Measurements from ENCODE around the gene RNASE13.
"Not testable (repeated sequence)": the region's sequence is repeated elsewhere in the genome, so short reads cannot be mapped to it uniquely, and the experiment has no call there.

The RNASE13 gene

DNA sequence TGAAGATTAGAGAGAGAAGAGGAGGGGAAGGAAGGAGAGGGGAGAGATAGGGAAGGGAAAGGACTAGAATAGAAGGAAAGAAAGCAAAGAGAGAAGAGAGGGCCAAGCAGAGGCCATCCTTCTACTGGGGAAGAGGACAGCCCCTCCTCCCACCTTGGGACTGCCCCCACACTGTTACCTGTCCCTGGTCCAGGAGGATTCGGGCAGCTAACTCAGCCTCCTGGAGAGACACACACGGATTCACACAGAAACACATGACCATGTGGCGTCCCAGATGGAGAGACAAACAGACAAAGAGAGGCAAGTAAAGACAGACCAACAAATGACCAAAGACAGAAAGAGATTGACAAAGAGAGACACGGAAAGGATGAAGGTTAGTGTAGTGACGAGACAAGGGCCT lies 11.9 kb downstream of the RNASE13 start:
- no peak for DNase-seq (ENCODE audit: low spot score)

DNA sequence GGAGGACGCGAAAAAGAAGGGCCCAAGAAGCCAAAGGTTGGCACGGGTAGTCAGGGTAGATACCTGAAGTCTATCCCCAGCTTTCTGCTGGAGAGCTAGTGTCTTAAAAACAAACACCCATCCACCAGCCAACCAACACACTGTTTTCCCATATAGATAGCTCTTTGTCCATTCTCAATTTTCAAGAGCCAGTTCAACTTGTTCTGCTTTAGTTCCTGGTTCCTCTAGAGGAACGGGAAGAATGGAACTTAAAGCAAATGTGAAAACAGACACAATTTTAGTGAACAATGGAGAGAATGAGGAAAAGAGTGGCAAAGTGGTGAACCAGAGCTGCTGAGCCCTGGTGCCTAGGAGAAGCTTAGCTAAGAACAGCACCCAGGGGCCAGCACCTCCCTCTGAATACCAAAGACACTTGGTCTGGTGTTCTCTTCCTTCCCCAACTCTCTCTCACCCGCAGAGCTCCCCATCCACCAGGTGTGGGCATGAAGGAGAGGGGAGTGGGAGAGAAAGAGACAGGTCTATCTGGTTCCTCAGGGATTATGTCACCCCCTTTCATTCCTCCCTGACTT lies 13.5 kb downstream of the RNASE13 start:
- no peak for DNase-seq (ENCODE audit: low spot score)

DNA sequence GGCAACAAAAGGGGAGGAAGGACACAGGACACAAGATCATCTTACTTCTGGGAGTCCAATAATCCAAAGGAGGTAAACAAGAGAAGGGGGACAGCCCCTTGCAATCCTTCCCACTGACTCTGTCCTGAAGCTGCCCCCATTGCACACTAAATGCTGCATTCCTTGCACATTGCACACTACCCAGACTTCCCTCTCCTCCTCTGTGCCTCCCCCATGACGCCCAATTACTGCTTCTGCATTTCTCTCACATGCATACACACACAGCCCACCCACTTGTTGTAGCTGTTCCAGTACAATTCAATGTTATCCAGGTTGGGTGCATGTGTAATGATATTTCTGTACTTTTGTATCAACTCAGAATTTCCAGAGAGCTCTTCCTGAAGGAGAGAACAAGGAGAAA lies 15.2 kb downstream of the RNASE13 start:
- DNase-seq (ENCODE audit: low spot score): no peak

DNA sequence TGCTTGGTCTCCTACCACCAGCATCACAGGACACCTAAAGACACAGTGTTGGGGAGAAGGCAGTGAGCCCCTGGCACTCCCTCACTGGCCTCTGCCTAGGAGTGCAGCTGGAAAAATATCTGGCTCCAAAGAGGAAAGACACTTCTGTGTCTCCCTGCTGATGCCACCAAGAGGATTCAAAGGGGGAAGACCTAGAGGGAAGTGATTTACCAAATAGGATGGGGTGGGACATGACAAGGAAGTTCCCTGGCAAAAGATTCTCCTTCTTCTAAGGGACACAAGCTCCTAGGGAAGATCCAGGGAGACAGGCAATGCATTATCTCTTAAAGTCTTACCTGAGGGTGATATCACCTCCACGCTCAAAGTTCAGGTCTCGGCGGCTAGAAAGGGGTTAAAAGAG lies 15.8 kb downstream of the RNASE13 start:
- DNase-seq (ENCODE audit: low spot score): no peak

DNA sequence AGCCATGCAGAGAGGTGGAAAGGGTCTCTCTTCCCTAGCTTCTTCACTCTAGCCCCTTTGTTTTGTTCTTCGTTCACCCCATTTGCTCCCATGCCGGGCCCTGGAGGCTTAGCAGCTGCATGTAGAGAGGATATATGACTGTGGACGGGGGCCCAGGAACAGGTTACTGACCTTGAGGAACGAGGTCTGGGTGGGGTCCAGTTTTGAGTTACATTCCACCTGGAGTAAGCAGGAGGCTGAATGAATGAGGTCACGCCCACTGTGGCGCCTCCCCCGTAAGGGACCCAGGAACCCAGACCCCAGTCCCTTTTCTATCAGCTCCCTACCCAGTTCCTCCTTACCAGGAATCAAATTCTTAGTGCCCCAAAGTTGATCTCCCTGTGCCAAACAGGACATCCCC lies 16.3 kb downstream of the RNASE13 start:
- DNase-seq (ENCODE audit: low spot score): no peak

DNA sequence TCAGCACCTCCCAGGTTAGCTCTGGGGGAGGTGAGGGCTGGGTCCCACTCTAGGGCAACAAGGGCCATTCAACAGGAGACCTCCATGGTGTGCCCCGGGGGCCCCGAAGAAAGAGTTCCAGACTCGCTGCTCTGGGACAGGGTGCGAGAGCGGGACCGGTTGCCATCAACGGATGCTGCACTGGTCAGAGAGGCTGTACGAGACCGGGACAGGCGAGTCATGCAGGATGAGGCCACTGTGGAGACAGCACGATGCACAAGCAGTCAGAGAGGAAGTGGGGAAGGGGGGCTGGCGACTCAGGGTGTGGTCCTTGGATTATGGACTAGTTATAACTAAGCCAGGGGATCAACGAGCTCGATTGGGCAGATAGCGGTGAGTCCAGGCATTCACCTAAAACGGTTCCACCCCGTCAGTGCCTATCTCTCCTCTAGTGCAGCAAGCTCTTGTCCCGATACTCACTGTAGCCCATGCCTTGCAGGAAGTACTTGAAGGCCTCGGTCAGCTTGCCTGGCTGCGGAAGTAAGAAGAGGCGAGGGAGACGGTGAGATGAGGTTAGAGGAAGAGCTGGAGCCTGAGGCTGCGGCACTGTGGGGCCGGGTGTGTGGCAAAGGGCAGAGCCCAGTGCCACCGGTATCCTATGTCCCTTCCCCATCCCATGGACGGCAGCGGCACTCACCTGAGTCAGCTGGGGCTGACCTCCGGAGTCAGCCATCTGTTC lies 16.9 kb downstream of the RNASE13 start:
- peak; percentile 45 for DNase-seq (ENCODE audit: low spot score)

DNA sequence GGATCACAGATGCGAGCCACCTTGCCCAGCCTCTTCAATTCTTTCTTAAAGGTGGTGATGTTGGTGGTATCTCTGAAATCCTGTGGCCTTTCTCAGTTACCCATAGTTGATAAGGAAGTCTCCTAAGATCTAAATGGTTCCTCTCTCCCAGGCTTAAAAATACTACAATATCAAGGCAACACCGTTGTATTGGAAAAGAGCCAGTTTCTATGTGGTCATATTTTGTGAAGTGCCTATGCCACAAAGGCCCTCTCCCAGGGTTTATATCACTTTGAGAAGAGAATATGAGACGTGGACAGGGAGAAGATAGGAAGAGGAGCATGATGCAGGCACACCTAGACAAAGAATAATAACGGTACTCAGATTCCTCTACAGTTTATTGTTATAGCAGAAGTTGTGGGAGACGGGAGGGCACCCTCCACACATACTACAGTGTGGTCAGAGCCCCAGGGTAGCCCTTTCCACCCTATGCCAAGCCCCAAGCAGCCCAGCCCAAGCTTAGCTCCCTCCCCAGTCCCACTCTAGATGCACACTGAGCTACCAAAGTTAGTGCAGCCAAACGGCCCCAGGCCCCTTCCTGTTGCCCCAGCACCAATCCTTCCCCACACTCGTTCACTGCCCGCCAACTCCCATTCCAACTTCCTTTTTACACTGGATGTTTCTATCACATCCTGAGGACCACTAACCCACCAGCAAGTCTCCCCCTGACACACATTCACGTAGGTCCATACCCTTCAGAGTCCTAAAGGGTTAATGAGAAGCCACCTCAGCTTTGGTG lies 18.0 kb downstream of the RNASE13 start:
- no peak for DNase-seq (ENCODE audit: low spot score)

DNA sequence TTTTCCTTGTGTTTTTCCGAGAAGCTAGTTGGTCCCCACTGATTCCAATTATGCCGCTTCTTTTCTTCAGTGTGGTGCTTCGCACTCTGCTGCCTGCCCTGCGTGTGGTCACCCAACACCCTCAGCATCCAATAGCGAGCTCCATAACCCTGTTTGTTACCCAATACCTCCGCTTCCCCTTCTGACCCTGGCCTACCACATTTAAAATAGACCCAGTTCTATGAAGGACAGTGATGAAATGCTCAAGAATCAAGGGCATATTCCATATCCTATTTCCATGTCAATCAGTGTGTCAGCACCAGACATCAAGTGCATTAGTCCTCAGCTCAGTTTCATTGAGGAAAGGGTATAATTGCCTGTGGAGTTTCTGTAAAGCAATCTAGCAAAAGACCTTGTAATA lies 19.3 kb downstream of the RNASE13 start:
- DNase-seq (ENCODE audit: low spot score): peak; percentile 48

DNA sequence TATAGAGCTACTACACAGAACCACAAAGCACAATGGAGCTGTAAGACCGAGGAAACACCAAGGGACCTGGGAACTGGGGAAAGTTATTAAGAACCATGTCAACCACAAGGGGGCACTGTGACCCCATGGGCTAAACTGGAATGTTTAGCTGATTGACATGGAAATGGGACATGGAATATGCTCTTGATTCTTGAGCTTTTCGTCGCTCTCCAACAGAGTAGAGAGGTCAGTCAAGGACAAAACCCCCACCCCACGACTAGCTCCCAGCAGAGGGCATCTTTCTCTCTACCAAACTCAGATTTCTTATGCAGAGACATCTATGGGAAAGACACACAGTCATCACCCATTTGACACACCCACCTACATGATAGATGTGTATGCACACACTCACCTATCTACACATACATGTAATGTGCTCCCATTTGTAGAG lies 19.8 kb downstream of the RNASE13 start:
- peak; percentile 96 for DNase-seq (ENCODE audit: low spot score)

DNA sequence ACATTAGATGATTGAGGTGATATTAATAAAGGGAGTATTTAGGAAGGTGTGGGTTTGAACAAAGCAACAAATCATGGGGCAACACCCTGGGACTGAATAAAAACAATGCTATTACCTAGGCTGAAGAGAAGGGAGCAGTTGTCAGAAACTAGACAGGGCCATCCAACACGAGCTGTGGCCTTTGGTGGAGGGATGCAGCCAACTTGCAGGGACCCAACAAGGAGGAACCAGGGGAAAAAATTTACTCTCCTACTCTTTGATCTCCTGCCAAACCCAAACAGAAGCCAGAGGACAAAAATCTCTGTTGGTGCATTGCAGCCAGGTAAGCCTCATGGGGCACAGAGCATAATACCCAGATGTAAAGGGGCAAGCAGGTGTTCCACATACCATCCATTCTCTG lies 23.5 kb downstream of the RNASE13 start:
- DNase-seq (ENCODE audit: low spot score): no peak

DNA sequence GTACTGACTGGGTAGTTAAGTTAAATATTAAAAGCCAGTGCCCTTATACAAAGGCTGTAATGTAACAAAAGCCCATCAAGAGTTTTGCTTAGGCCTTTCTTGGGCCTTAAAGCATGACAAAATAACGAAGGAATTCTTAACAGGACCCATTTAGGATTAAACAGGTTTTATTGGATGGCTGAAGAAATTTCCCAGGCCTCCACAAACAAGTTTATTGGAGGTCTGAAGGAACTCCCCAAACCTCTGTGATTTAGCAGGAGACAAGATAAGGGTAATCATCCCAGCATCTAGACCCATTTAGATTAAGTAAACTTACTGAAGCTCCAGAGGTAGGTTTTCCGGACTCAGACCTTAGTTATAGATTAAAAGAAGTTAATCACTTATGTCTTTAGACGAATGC lies 24.9 kb downstream of the RNASE13 start:
- not testable (repeated sequence) for DNase-seq (ENCODE audit: low spot score)

DNA sequence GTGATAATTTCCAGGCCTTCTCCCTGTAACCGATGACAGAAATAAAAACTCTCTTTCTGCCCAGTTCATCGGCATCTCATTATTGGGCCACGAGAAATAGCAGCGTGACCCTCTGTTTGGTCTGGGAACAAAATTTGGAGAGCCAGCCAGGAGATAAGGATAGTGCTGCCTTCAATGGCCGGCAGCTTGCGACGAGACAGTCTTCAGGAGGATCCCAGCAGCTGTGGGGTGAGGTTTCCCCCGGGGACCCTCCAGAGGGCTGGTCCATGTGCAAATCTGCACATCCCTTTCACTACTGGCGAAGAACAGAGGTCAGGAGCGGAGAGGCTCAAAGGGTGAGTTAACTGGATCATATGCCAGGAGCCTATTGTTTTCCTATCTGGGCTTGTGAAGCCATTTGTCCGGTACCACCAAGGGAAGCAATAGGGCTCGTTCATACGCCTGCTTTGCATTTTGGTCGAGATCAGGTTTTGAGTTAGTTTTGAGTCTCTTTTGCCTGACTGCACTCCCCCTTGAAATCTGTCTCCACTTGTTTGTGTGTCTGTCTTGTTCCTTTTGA lies 30.7 kb downstream of the RNASE13 start:
- DNase-seq (ENCODE audit: low spot score): no peak

DNA sequence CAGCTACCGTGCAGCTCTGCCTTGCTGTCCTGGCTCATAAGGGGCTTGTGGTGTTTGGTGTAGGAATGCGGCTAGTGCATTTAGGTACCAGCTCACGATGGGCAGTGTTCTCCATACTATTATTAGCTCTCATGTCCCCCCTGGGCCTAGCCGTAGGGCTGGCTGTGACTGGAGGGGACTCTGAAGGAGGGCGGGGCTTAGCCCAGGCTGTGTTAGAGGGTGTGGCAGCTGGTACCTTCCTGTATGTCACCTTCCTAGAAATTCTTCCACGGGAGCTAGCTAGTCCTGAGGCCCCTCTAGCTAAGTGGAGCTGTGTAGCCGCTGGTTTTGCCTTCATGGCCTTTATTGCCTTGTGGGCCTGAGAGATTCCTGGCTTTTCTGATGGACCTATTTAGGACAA lies 33.4 kb downstream of the RNASE13 start:
- no peak for DNase-seq (ENCODE audit: low spot score)

DNA sequence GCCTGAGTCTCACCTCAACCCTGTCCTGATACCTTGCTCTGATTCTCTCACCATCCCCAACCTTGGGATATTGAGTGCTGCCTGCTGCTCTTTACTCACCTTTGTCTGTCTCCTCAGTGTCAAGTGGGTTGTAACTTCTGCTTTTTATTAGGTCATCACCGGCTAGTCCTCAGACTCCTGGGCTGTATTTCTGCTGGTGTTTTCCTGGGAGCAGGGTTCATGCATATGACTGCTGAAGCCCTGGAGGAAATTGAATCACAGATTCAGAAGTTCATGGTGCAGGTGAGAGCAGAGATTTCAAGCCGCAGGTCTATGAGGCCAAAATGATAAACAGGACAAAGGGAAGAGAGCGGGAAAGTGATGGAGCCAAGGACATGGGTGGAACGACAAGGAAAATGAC lies 35.0 kb downstream of the RNASE13 start:
- DNase-seq (ENCODE audit: low spot score): no peak

DNA sequence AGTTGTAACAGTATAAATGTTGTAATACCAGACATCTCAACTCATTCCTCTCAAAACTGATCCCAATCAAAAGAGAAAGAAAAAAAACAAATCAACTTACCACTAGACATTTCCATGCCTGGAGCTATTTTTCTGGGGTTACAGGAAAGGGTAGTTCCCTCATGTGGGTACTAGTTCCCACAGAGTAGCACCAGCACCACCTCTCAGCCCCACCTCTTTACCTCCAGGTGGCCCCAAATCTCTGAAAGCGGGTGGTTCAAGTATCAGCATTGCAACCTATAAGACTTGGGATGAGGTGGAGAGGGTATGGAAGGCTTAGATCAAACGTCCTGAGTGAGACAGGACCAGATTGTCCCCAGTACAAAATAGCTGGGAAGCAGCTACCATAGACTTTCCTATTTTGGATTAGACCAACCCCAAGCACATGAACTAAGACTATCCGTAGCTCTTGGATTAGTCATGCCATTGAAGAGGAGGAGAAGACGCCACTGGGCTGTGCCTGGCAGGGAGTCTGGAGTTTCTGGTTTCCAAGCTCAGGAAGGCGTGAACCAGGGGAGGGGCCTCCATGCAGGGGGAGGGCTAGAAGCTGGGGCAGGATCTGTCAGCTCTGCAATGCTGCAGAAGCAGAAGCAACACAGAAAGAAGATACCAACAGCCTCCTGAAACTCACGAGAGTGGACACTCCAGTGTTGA lies 35.8 kb downstream of the RNASE13 start, which contains the start of gene SLC39A2:
TSS of gene SLC39A2 (plus strand) at position 620 of the 693 bp plus-strand sequence. CDS start 154 bp downstream, outside the sequence.
- no peak for DNase-seq (ENCODE audit: low spot score)

DNA sequence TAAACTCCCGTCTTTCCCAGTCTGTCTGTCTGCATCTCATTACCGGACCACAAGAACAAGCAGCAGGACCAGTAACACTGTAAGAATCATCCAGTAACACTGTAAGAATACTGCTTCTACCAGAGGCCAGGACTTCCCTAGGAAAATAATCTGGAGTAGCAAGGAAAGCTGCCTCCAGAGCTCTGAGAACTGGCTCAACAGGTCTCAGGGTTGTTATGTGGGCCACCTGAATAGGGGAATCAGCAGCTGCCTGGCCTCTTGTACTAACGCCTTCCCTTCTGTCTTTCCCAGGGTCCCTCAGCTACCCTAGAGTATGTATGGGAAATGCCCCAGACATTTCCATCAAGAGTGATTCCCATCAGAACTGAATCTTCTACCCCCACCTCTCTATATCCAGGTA lies 36.5 kb downstream of the RNASE13 start:
- DNase-seq (ENCODE audit: low spot score): no peak

DNA sequence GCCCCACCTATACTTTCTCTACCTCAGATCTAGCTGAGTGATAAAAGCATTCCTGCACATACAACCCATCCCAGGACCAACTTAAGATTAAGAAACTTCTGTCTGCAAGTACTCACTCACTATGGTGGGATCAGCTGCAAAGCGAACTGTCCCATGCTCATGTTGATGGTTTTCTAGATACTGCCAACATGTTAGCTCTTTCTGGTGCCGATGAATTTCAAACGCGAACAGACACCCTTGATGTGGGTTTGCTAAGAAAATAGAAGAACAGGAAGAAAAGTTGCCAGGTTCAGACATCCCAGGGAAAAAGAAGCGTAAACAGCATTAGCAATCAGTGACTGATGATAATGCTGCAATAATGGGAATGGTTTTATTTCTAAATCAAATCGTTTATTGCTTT lies 37.0 kb downstream of the RNASE13 start:
- no peak for DNase-seq (ENCODE audit: low spot score)

DNA sequence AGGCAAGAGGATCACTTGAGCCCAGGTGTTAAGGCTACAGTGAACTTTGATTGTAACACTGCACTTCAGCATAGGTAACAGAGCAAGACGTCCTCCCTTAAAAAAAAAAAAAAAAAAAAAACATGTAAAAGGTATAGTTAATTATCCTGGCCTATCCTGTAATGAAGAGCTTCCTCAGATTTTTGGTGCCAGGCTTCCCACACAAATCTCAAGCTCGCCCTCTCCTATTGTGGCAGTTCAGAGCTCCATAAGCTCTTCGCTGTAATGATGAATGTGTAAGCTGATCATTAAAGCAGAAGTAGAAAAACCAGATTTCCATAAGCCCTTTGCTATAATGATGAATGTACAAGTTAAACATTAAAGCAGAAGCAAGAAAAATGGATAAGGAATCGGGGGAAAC lies 37.5 kb downstream of the RNASE13 start:
- no peak for DNase-seq (ENCODE audit: low spot score)

DNA sequence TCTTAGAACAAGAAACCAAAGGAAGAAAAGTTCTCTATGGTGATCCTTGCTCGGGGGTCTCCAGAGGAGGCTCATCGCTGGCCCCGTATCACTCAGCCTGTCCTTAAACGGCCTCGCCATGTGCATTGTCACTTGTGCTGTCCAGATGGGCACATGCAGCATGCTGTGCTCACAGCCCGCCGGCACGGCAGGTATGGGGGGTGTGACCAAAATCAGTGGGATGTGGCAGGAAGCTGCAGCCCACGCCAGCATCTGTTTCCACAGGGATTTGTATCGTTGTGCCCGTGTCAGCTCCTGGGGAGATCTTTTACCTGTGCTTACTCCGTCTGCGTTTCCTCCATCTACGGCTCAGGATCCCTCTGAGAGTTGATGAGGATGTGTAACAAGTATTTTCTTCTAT lies 38.1 kb downstream of the RNASE13 start:
- DNase-seq (ENCODE audit: low spot score): no peak

DNA sequence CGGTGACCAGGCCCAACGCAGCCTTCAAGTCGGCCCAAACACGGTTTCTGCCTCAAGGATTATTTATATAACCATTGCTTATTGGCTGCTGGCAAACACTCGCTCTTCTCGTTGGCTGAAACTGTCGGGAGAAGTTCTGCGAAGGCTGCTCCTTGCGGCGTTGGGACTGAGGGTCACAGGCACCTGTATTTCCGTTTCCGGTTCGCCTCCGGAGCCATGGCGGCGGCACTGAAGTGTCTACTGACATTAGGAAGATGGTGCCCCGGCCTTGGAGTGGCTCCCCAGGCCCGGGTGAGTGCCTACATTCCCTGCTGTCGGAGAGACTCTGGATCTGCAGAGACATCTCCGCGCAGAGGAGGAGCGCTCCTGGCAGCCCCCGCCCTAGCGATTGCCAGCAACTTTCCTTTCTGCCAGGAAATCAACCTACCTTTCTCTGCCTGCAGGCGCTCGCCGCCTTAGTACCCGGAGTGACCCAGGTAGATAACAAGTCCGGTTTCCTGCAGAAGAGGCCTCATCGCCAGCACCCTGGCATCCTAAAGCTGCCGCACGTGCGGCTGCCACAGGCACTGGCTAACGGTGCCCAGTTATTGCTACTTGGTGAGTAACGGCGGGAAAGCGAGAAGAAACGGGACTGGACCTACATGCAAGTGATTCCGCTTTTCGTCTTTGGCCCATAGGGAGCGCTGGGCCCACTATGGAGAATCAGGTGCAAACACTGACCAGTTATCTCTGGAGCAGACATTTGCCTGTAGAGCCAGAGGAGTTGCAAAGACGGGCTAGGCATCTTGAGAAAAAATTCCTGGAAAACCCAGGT lies 44.6 kb downstream of the RNASE13 start, which contains the start of gene METTL17:
TSS of gene METTL17 (plus strand) at position 194 of the 814 bp plus-strand sequence. CDS start at position 217, 23 bp downstream.
- DNase-seq (ENCODE audit: low spot score): peak; percentile 96

DNA sequence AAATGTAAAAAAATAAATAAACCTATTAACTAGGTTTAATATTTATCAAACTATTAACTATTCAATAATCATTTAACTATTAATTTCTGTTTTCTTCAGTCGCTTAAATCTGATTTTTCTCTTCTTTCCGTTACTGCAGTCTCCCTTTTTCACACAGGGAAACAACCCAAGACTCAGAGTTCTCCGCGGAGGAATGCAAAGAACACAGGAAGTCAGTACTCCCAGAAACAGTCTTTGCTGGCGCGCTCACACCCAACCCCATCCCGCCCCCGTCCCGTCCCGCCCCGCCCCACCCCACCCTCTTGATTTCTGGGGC lies 45.2 kb downstream of the RNASE13 start:
- no peak for DNase-seq (ENCODE audit: low spot score)

Measured in Ammon's horn (tissue), 1 donor.